Measurements from ENCODE around the gene TP53BP2. TPM values are rescaled to one million over a fixed set of nuclear protein-coding genes. Genes with fewer than 3 reads are reported as not detected.

Gene TP53BP2
- total and polyA plus RNA-seq, 12 donors, result 5.9 to 25.3 (median 20.1) TPM

GRCh38 chr1:223775711-223776074 is 70.1 kb downstream of the TP53BP2 start:
- H3K27ac ChIP-seq, result peak overlapping the region in 8 of 10 donors; percentile 11 to 83 (median 50)
- 73 to 83% methylated on average over 1 of the region's 1 CpG for WGBS, 2 donors
- intact Hi-C loops (cut with DNase I), result no loop called here
- no peak for ATAC-seq
- no peak for TF ChIP-seq CTCF (IDR thresholded peaks at IDR 0.05)
- H3K4me3 ChIP-seq, result no peak overlapping the region
- H3K4me1 ChIP-seq, result peaks cover 11 to 60% (median 36%) of the 10 kb centered on the region in 9 donors
- H3K27me3 ChIP-seq, result no peaks in the 10 kb centered on the region
- H3K36me3 ChIP-seq, result peaks cover 0 to 100% (median 40%) of the 10 kb centered on the region in 9 donors
- H3K9me3 ChIP-seq, result no peaks in the 10 kb centered on the region
- DNase-seq, result no peak

- Histone ChIP-seq H3K36me3 (peaks cover 0 to 100% (median 42%) of the 10 kb centered on the region in 9 donors), H3K4me3 (no peak overlapping the region), H3K27me3 (no peaks in the 10 kb centered on the region), H3K4me1 (peaks cover 11 to 67% (median 40%) of the 10 kb centered on the region in 9 donors), H3K27ac (peak overlapping the region in 4 of 10 donors; percentile 11 to 83 (median 58)), H3K9me3 (no peaks in the 10 kb centered on the region)
- intact Hi-C loops (cut with DNase I), result no loop called here
- 51 to 56% methylated on average over 4 of the region's 4 CpGs for WGBS, 2 donors
- TF ChIP-seq CTCF (IDR thresholded peaks at IDR 0.05), result no peak
- ATAC-seq, result peak in 2 of 8 donors; percentile 16 to 28
- DNase-seq, result no peak
Observed at GRCh38 chr1:223775054-223775453, 70.7 kb downstream of the TP53BP2 start.

GRCh38 chr1:223774134-223774814 is 71.5 kb downstream of the TP53BP2 start:
- peaks cover 0 to 100% (median 43%) of the 10 kb centered on the region in 9 donors for H3K36me3 ChIP-seq
- no peak for DNase-seq
- peak overlapping the region in 2 of 10 donors; percentile 13 to 83 for H3K27ac ChIP-seq

GRCh38 chr1:223772771-223773160 is 73.0 kb downstream of the TP53BP2 start:
- no peak for TF ChIP-seq CTCF (IDR thresholded peaks at IDR 0.05)
- intact Hi-C loops (cut with DNase I), result no loop called here
- Histone ChIP-seq H3K27me3 (no peaks in the 10 kb centered on the region), H3K36me3 (peaks cover 0 to 91% (median 31%) of the 10 kb centered on the region in 9 donors), H3K4me1 (peaks cover 11 to 74% (median 40%) of the 10 kb centered on the region in 9 donors), H3K4me3 (no peak overlapping the region), H3K9me3 (no peaks in the 10 kb centered on the region), H3K27ac (peak overlapping the region in 9 of 10 donors; percentile 14 to 83 (median 68))
- WGBS, 2 donors, result 75 to 79% methylated on average over 5 of the region's 5 CpGs
- ATAC-seq, result no peak
- no peak for DNase-seq

More at GRCh38 chr1:223774134-223774814, 71.5 kb downstream of the TP53BP2 start:
- no peaks in the 10 kb centered on the region for H3K9me3 ChIP-seq
- intact Hi-C loops (cut with DNase I), result no loop called here
- WGBS, 2 donors, result 86 to 88% methylated on average over 6 of the region's 6 CpGs
- H3K27me3 ChIP-seq, result no peaks in the 10 kb centered on the region
- no peak for TF ChIP-seq CTCF (IDR thresholded peaks at IDR 0.05)
- no peak for ATAC-seq
- no peak overlapping the region for H3K4me3 ChIP-seq
- H3K4me1 ChIP-seq, result peaks cover 11 to 74% (median 40%) of the 10 kb centered on the region in 9 donors

Measured in heart right ventricle (tissue), 16 donors.